Panc1 (cell line): ENCODE results near the gene SUFU.

ENCODE experiments used
- POLR2AphosphoS5 ChIP-seq: IDR thresholded peaks from 2 replicates; pipeline ENCODE4 v1.6.1; 2012; ENCODE audit warnings: mild to moderate bottlenecking, low read depth, low read length, moderate library complexity
- TF ChIP-seq, protein P1 (sequence below), 2 experiments: IDR thresholded peaks; 2 replicates each; pipeline ENCODE4 v1.6.1; 2011 to 2012; ENCODE audit warnings: low read depth in 2 of 2, control low read depth in 1 of 2, low read length in 1 of 2, mild to moderate bottlenecking in 1 of 2, moderate library complexity in 1 of 2; ENCODE audit not compliant: insufficient read depth in 1 of 2
- TF ChIP-seq, protein P2 (sequence below): fragments of 450-650 bp; IDR thresholded peaks from 2 replicates; pipeline ENCODE4 v1.5.1; 2017; ENCODE audit warnings: mild to moderate bottlenecking

DNA sequence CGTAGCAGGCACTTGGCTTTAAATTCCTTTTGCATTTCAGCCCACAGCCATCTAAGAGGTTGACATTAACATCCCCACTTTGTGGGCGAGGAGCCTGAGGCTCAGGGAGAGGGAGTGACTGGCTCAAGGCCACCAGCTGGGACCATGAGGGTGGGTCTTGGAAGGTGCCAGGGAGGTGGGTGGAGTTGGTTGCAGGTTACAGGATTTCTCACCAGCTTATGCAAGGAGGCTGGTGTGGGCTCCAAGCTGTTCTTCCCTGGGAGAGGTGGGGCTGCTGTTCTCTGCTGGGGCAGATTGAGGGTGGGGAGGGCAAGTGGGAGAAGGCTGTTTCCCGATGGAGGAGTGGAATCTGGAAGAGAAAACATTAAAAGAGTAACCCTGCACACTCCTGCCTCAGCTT, 38.3 kb upstream of the SUFU start:
- TF ChIP-seq, protein P1, sequence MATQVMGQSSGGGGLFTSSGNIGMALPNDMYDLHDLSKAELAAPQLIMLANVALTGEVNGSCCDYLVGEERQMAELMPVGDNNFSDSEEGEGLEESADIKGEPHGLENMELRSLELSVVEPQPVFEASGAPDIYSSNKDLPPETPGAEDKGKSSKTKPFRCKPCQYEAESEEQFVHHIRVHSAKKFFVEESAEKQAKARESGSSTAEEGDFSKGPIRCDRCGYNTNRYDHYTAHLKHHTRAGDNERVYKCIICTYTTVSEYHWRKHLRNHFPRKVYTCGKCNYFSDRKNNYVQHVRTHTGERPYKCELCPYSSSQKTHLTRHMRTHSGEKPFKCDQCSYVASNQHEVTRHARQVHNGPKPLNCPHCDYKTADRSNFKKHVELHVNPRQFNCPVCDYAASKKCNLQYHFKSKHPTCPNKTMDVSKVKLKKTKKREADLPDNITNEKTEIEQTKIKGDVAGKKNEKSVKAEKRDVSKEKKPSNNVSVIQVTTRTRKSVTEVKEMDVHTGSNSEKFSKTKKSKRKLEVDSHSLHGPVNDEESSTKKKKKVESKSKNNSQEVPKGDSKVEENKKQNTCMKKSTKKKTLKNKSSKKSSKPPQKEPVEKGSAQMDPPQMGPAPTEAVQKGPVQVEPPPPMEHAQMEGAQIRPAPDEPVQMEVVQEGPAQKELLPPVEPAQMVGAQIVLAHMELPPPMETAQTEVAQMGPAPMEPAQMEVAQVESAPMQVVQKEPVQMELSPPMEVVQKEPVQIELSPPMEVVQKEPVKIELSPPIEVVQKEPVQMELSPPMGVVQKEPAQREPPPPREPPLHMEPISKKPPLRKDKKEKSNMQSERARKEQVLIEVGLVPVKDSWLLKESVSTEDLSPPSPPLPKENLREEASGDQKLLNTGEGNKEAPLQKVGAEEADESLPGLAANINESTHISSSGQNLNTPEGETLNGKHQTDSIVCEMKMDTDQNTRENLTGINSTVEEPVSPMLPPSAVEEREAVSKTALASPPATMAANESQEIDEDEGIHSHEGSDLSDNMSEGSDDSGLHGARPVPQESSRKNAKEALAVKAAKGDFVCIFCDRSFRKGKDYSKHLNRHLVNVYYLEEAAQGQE (IDR thresholded peaks at IDR 0.05; ENCODE audit: insufficient read depth in 1 of 2, low read depth in 2 of 2, low read length in 1 of 2) = no peak
- TF ChIP-seq, protein P2, sequence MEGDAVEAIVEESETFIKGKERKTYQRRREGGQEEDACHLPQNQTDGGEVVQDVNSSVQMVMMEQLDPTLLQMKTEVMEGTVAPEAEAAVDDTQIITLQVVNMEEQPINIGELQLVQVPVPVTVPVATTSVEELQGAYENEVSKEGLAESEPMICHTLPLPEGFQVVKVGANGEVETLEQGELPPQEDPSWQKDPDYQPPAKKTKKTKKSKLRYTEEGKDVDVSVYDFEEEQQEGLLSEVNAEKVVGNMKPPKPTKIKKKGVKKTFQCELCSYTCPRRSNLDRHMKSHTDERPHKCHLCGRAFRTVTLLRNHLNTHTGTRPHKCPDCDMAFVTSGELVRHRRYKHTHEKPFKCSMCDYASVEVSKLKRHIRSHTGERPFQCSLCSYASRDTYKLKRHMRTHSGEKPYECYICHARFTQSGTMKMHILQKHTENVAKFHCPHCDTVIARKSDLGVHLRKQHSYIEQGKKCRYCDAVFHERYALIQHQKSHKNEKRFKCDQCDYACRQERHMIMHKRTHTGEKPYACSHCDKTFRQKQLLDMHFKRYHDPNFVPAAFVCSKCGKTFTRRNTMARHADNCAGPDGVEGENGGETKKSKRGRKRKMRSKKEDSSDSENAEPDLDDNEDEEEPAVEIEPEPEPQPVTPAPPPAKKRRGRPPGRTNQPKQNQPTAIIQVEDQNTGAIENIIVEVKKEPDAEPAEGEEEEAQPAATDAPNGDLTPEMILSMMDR = no peak
- TF ChIP-seq POLR2AphosphoS5 = no peak
